Memory B cell (primary cell): ENCODE measurements around the gene ERCC2.
A peak's percentile ranks its signal among the peaks of the same experiment; 100 is the strongest.
"Not testable (repeated sequence)": the region's sequence is repeated elsewhere in the genome, so short reads cannot be mapped to it uniquely, and the experiment has no call there.

Experiments used
- ATAC-seq: fragments of 150-1000 bp; cut with Tn5 transposase; 2 replicates; pipeline ENCODE4 v1.10.0; 2021; ENCODE audit warnings: low read depth, mild to moderate bottlenecking, moderate library complexity
- DNase-seq, 2 donors: peaks; one replicate each; pipeline ENCODE4 v3.0.0; 2022; ENCODE audit warnings: low spot score in 2 of 2
- H3K27ac Mint-ChIP-seq: one replicate; pipeline ENCODE4 v1.8.0; 2022; ENCODE audit warnings: mild to moderate bottlenecking, moderate library complexity, mixed read lengths
- H3K27me3 Mint-ChIP-seq: one replicate; pipeline ENCODE4 v1.8.0; 2022; ENCODE audit warnings: mixed read lengths
- H3K36me3 Mint-ChIP-seq: one replicate; pipeline ENCODE4 v1.8.0; 2022; ENCODE audit warnings: mild to moderate bottlenecking, mixed read lengths
- H3K4me1 Mint-ChIP-seq: one replicate; pipeline ENCODE4 v1.8.0; 2022; ENCODE audit warnings: mixed read lengths
- H3K4me3 Mint-ChIP-seq: one replicate; pipeline ENCODE4 v1.8.0; 2022; ENCODE audit warnings: mild to moderate bottlenecking, moderate library complexity, mixed read lengths
- H3K9me3 Mint-ChIP-seq: one replicate; pipeline ENCODE4 v1.8.0; 2022; ENCODE audit warnings: mixed read lengths

ERCC2 gene

DNA sequence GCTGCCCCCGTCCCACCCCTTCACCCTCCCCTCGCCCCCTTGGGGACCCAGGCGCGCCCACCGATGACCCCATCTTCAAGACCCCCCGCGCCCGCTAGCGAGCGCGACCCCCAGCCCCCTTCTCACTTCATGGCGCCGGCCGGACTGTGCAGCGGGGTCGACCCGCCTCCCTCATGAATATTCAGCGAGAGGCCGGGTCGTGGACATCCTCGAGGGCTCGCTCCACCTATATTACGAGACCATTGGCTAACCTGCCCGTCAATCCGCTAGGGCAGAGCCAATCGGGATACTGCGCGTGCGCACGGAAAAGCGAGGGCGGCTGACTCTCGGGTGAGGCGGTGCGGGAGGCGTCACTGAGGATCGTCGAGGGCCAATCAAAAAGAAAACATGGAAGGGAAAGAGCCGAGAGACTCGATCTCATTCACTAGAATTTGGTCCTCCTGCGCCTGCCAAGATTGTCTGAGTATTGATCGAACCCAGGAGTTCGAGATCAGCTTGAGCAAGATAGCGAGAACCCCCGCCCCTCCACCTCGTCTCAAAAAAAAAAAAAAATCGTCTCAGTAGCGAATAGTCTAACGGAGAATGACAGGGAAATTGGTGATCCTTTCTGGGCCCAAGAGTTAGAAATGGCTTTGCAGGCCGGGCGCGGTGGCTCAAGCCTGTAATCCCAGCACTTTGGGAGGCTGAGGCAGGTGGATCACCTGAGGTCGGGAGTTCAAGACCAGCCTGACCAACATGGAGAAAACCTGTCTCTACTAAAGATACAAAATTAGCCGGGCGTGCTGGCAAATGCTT, at the start of gene ERCC2:
Gene ERCC2, minus strand, starts transcription at position 164 of the 795 bp plus-strand sequence. Its CDS starts 33 bp downstream, at position 131.
- Mint-ChIP-seq H3K27ac (peak within 1 kb of the TSS; percentile 75), H3K27me3 (peaks cover 4% of the 10 kb centered on the region), H3K4me3 (peak within 1 kb of the TSS; percentile 81), H3K9me3 (no peaks in the 10 kb centered on the region), H3K4me1 (peaks cover 4% of the 10 kb centered on the region), H3K36me3 (peaks cover 2% of the 10 kb centered on the region)
- ATAC-seq (peak; percentile 98), DNase-seq (peak; percentile 99 to 100)

- H3K4me1 Mint-ChIP-seq = peaks cover 47% of the 10 kb centered on the region
- peaks cover 17% of the 10 kb centered on the region for H3K36me3 Mint-ChIP-seq
- no peaks in the 10 kb centered on the region for H3K9me3 Mint-ChIP-seq
- peak overlapping the region; percentile 52 for H3K4me3 Mint-ChIP-seq
- ATAC-seq = no peak
- no peaks in the 10 kb centered on the region for H3K27me3 Mint-ChIP-seq
- no peak for DNase-seq
- peak overlapping the region; percentile 90 for H3K27ac Mint-ChIP-seq
Observed at GRCh38 chr19:45419895-45420294, 49.5 kb upstream of the ERCC2 start.

DNA sequence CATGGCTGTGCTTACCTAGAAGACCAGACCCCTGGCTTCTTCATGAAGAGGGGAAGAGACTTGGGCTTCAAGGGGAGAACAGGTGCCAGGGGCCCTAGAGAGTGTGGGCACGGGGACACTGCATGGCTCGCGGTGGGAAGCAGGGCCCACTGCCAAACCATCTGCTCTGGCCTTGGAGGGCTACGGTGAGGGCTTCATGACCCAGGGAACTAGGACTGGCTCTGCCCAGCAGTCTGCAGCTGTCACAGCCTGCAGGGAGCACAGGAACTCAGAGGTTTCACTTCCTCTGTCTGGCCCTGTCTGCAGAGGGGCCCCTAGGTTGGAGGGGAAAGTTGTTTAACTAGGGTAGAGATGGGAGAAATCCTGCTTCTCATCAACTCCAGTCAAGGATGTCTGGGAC, 49.0 kb upstream of the ERCC2 start:
- peak; percentile 90 for ATAC-seq
- H3K27me3 Mint-ChIP-seq = no peaks in the 10 kb centered on the region
- no peaks in the 10 kb centered on the region for H3K9me3 Mint-ChIP-seq
- H3K36me3 Mint-ChIP-seq = peaks cover 20% of the 10 kb centered on the region
- H3K4me3 Mint-ChIP-seq = peak overlapping the region; percentile 66
- H3K27ac Mint-ChIP-seq = peak overlapping the region; percentile 70
- H3K4me1 Mint-ChIP-seq = peaks cover 44% of the 10 kb centered on the region
- peak; percentile 55 to 59 for DNase-seq

DNA sequence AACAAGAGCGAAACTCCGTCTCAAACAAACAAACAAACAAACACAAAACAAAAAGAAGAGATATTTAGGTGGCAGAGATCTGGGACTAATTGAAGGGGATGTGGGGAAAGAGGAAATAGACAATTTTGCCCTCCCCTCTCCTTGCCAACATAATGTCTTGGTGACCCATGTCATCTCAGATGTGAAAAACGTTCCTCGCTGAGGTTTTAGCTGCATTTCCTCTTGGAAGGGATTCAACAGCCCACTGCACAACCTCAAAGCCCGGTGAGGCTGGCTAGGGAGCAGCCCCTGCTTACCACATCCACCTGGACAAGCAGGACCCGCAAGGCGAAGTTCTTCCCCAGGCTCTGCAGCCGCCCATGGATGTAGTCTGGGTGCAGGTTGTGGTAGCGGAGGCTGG, 48.4 kb upstream of the ERCC2 start:
- H3K4me1 Mint-ChIP-seq = peaks cover 38% of the 10 kb centered on the region
- peak overlapping the region; percentile 77 for H3K4me3 Mint-ChIP-seq
- no peaks in the 10 kb centered on the region for H3K27me3 Mint-ChIP-seq
- no peaks in the 10 kb centered on the region for H3K9me3 Mint-ChIP-seq
- H3K36me3 Mint-ChIP-seq = peaks cover 24% of the 10 kb centered on the region
- H3K27ac Mint-ChIP-seq = no peak overlapping the region
- ATAC-seq (no peak), DNase-seq (no peak)

GRCh38 chr19:45417151-45417550, 46.8 kb upstream of the ERCC2 start:
- ATAC-seq = no peak
- H3K36me3 Mint-ChIP-seq = peaks cover 28% of the 10 kb centered on the region
- DNase-seq = no peak
- no peaks in the 10 kb centered on the region for H3K27me3 Mint-ChIP-seq
- peaks cover 28% of the 10 kb centered on the region for H3K4me1 Mint-ChIP-seq
- no peaks in the 10 kb centered on the region for H3K9me3 Mint-ChIP-seq
- no peak overlapping the region for H3K27ac Mint-ChIP-seq
- no peak overlapping the region for H3K4me3 Mint-ChIP-seq

- peak overlapping the region; percentile 64 for H3K27ac Mint-ChIP-seq
- H3K27me3 Mint-ChIP-seq = no peaks in the 10 kb centered on the region
- no peaks in the 10 kb centered on the region for H3K9me3 Mint-ChIP-seq
- no peak for ATAC-seq
- no peak for DNase-seq
- H3K36me3 Mint-ChIP-seq = peaks cover 20% of the 10 kb centered on the region
- H3K4me3 Mint-ChIP-seq = no peak overlapping the region
- peaks cover 15% of the 10 kb centered on the region for H3K4me1 Mint-ChIP-seq
Observed at GRCh38 chr19:45414468-45414867, 44.1 kb upstream of the ERCC2 start.

DNA sequence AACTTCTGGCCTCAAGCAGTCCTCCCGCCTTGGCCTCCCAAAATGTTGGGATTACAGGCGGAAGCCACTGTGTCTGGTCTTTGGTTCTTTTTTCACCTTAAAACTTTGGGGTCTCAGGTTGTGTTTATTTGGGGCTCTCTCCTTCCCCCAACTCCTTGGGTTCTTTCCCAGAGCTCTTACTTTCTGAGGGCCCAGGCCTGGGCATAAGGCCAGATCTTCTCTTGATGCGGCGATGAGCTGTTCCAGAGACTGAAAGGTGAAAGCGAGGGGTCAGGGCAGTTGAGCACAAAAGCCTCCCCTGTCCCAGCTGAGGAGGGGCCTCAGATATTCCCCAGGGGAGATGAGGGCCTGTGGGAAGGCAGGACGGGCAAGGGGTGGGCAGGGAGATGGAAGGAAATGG, 43.1 kb upstream of the ERCC2 start:
- peaks cover 22% of the 10 kb centered on the region for H3K36me3 Mint-ChIP-seq

DNA sequence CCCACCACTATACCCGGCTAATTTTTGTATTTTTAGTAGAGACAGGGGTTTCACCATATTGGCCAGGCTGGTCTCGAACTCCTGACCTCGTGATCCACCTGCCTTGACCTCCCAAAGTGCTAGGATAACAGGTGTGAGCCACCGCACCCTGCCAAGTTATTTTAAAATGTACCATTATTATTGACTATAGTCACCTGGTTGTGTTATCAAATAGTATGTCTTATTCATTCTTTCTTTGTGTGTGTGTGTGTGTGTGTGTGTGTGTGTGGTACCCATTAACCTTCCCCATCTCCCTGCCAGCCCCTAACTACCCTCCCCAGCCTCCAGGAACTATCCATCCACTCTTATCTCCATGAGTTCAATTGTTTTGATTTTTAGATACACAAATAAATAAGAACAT, 40.0 kb upstream of the ERCC2 start:
- not testable (repeated sequence) for H3K9me3 Mint-ChIP-seq, H3K4me3 Mint-ChIP-seq, ATAC-seq, DNase-seq, H3K27me3 Mint-ChIP-seq, H3K27ac Mint-ChIP-seq
- peaks cover 23% of the 10 kb centered on the region for H3K4me1 Mint-ChIP-seq
- peaks cover 16% of the 10 kb centered on the region for H3K36me3 Mint-ChIP-seq

More for the DNA sequence above, 43.1 kb upstream of the ERCC2 start:
- Mint-ChIP-seq H3K4me1 (peaks cover 15% of the 10 kb centered on the region), H3K4me3 (no peak overlapping the region), H3K27me3 (no peaks in the 10 kb centered on the region), H3K9me3 (no peaks in the 10 kb centered on the region), H3K27ac (no peak overlapping the region)
- ATAC-seq = no peak
- DNase-seq = no peak

- DNase-seq (no peak), ATAC-seq (no peak)
- Mint-ChIP-seq H3K27me3 (peaks cover 6% of the 10 kb centered on the region), H3K4me1 (peaks cover 29% of the 10 kb centered on the region), H3K27ac (no peak overlapping the region), H3K4me3 (no peak overlapping the region), H3K9me3 (no peaks in the 10 kb centered on the region), H3K36me3 (peaks cover 15% of the 10 kb centered on the region)
Observed at GRCh38 chr19:45409557-45409920, 39.2 kb upstream of the ERCC2 start.

DNA sequence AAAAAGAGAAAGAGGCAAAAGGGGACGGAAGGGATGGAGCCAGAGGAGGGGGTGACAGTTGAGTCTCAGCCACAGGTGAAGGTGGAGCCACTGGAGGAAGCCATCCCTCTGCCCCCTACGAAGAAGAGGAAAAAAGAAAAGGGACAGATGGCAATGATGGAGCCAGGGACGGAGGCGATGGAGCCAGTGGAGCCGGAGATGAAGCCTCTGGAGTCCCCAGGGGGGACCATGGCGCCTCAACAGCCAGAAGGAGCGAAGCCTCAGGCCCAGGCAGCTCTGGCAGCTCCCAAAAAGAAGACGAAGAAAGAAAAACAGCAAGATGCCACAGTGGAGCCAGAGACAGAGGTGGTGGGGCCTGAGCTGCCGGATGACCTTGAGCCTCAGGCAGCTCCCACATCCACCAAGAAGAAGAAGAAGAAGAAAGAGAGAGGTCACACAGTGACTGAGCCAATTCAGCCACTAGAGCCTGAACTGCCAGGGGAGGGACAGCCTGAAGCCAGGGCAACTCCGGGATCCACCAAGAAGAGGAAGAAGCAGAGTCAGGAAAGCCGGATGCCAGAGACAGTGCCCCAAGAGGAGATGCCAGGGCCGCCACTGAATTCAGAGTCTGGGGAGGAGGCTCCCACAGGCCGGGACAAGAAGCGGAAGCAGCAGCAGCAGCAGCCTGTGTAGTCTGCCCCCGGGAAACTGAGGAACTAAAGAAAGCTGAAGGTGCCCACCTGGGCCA, 38.6 kb upstream of the ERCC2 start:
- H3K27me3 Mint-ChIP-seq = peaks cover 7% of the 10 kb centered on the region
- no peak overlapping the region for H3K4me3 Mint-ChIP-seq
- peaks cover 31% of the 10 kb centered on the region for H3K4me1 Mint-ChIP-seq
- H3K9me3 Mint-ChIP-seq = no peaks in the 10 kb centered on the region
- ATAC-seq (no peak), DNase-seq (no peak)
- H3K36me3 Mint-ChIP-seq = peaks cover 11% of the 10 kb centered on the region
- peak overlapping the region; percentile 40 for H3K27ac Mint-ChIP-seq

DNA sequence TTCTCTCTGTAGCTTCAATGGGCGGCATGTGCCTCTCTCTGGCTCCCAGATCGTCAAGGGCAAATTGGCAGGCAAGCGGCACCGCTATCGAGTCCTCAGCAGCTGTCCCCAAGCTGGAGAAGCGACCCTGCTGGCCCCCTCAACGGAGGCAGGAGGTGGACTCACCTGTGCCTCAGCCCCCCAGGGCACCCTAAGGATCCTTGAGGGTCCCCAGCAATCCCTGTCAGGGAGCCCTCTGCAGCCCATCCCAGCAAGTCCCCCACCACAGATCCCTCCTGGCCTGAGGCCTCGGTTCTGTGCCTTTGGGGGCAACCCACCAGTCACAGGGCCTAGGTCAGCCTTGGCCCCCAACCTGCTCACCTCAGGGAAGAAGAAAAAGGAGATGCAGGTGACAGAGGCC, 37.7 kb upstream of the ERCC2 start:
- ATAC-seq (no peak), DNase-seq (no peak)
- H3K27ac Mint-ChIP-seq = no peak overlapping the region
- peak overlapping the region; percentile 9 for H3K4me3 Mint-ChIP-seq
- peaks cover 5% of the 10 kb centered on the region for H3K36me3 Mint-ChIP-seq
- H3K27me3 Mint-ChIP-seq = peaks cover 14% of the 10 kb centered on the region
- no peaks in the 10 kb centered on the region for H3K9me3 Mint-ChIP-seq
- peaks cover 31% of the 10 kb centered on the region for H3K4me1 Mint-ChIP-seq

DNA sequence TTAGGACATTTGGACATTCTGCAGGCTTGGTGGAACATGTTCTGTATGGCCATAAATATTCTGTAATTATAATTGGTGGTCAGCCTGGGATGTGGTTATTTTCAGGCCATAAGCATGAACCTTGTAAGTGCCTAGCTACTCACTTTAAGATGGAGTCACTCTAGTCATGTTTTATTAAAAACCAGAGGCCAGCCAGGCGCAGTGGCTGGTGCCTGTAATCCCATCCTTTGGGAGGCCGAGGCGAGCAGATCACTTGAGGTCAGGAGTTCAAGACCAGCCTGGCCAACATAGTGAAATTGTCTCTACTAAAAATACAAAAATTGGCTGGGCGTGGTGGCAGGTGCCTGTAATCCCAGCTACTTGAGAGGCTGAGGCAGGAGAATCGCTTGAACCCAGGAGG, 37.2 kb upstream of the ERCC2 start:
- not testable (repeated sequence) for H3K9me3 Mint-ChIP-seq, H3K27ac Mint-ChIP-seq, DNase-seq, H3K36me3 Mint-ChIP-seq, H3K4me3 Mint-ChIP-seq, ATAC-seq
- Mint-ChIP-seq H3K27me3 (peaks cover 16% of the 10 kb centered on the region), H3K4me1 (peaks cover 31% of the 10 kb centered on the region)

GRCh38 chr19:45407091-45407375, 36.7 kb upstream of the ERCC2 start:
- Mint-ChIP-seq H3K9me3 (no peaks in the 10 kb centered on the region), H3K4me1 (peaks cover 31% of the 10 kb centered on the region), H3K27me3 (peaks cover 16% of the 10 kb centered on the region), H3K27ac (no peak overlapping the region), H3K36me3 (peaks cover 2% of the 10 kb centered on the region), H3K4me3 (peak overlapping the region; percentile 96)
- ATAC-seq (no peak), DNase-seq (no peak)

DNA sequence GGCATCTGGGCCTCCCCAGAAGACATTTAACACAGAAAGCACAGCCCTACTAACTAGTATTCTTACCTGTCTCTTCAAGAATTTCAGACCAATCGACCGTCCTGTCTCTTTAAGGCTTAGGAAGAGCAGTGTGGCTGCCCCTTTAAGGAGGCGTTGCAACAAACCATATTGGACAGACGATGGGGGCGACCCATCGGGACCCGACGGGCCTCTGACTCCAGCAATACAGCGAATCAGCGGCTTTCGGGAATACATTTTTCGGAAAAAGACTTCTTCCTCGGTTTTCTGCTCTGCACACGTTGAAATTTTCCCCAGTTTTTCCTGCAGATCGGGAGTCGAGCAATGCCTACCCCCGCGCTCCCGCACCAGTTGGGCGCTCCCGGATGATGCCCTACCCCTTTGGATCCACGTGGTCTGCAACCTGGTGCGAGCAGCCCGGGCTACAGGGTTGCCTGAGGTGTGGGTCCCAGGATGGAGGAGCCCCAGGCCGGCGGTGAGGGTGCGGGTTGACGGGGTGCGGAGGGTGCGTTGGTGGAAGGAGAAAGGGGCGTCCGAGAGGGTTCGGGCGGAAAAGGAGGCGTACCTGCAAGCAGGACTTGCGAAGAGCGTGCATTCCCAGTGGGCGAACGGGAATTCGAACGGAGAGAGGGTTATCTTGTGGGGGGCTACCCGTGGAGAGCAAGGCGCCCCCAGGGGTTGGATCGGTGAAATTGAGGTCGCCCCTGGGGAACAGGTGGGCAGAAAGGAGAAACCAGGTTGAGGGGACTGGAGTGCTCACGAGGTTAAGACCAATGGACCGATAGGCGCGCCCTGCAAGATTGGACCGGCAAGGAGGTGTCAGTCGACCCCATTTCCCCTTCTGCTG, 36.1 kb upstream of the ERCC2 start, which contains the start of gene POLR1G:
Gene POLR1G, plus strand, starts transcription at position 419 of the 865 bp plus-strand sequence. Its CDS starts 53 bp downstream, at position 472.
- Mint-ChIP-seq H3K27me3 (peaks cover 16% of the 10 kb centered on the region), H3K4me3 (peak within 1 kb of the TSS; percentile 96), H3K4me1 (peaks cover 31% of the 10 kb centered on the region)

More for the DNA sequence above, 36.1 kb upstream of the ERCC2 start, which contains the start of gene POLR1G:
- peak; percentile 76 for ATAC-seq
- H3K36me3 Mint-ChIP-seq = peaks cover 2% of the 10 kb centered on the region
- peak within 1 kb of the TSS; percentile 92 for H3K27ac Mint-ChIP-seq
- no peaks in the 10 kb centered on the region for H3K9me3 Mint-ChIP-seq
- peak; percentile 72 to 81 for DNase-seq
